Regular cardiac myocyte (primary cell): ENCODE results near the gene CDC25C. TPM values are rescaled to one million over a fixed set of nuclear protein-coding genes. Genes with fewer than 3 reads are reported as not detected.

Experiments used
- total RNA-seq: library from RNA; depleted of rRNA; stranded (reverse); fragments of >200 nt; gene quantifications from 2 replicates; pipeline ENCODE4 v1.2.3, GENCODE V29; 2014

The CDC25C gene
- total RNA-seq = 1.1 and 9.0 TPM in 2 replicates

GRCh38 chr5:138331449-138332368 lies at the start of gene CDC25C:
CDC25C (minus strand) TSS chr5:138331804; CDS start chr5:138331180, 624 bp downstream.

GRCh38 chr5:138352071-138352721 lies 20.6 kb upstream of the CDC25C start, which contains the start of gene KDM3B:
KDM3B (plus strand) TSS chr5:138352685; CDS start chr5:138352796, 111 bp downstream.

GRCh38 chr5:138337685-138338410 lies 6.2 kb upstream of the CDC25C start, which contains the start of gene FAM53C:
FAM53C (plus strand) TSS chr5:138338266; CDS start chr5:138341336, 3,070 bp downstream.

GRCh38 chr5:138274189-138274853 lies 57.3 kb downstream of the CDC25C start, which contains the start of gene GFRA3:
GFRA3 (minus strand) TSS chr5:138274621; CDS start chr5:138274424, 197 bp downstream.

Other genes starting within 250 kb of the CDC25C start
- not detected in 2 replicates for gene WNT8A, start 247.8 kb downstream of the CDC25C start, total RNA-seq
- gene NME5, start 192.4 kb downstream of the CDC25C start, total RNA-seq = 0.77 and 1.7 TPM in 2 replicates
- gene BRD8, start 153.2 kb downstream of the CDC25C start, total RNA-seq = 25.7 and 36.0 TPM in 2 replicates
- 8.7 and 86.5 TPM in 2 replicates for gene KIF20A, start 152.7 kb downstream of the CDC25C start, total RNA-seq
- 24.2 and 28.9 TPM in 2 replicates for gene CDC23, start 118.5 kb downstream of the CDC25C start, total RNA-seq
- gene GFRA3, start 57.2 kb downstream of the CDC25C start, total RNA-seq = not detected in 2 replicates
- gene FAM53C, start 6.5 kb upstream of the CDC25C start, total RNA-seq = 22.8 and 25.9 TPM in 2 replicates
- gene KDM3B, start 20.9 kb upstream of the CDC25C start, total RNA-seq = 28.8 and 32.4 TPM in 2 replicates
- 7.5 and 9.3 TPM in 2 replicates for gene REEP2, start 107.3 kb upstream of the CDC25C start, total RNA-seq
- gene EGR1, start 133.7 kb upstream of the CDC25C start, total RNA-seq = 2.3 and 3.3 TPM in 2 replicates
- gene ETF1, start 211.4 kb upstream of the CDC25C start, total RNA-seq = 146 and 179 TPM in 2 replicates
- gene HSPA9, start 243.6 kb upstream of the CDC25C start, total RNA-seq = 438 TPM in 2 replicates